T-helper 1 cell treated with Interleukin-12 subunit alpha and Interleukin-12 subunit beta and Interleukin-4 antibody, amounts not matched to agents 30 μg/mL and 1 μg/mL, for 36 hours (primary cell): Measurements from ENCODE around the gene EPO.
"Not testable (repeated sequence)": the region's sequence is repeated elsewhere in the genome, so short reads cannot be mapped to it uniquely, and the experiment has no call there.

Experiments
- H3K27ac Mint-ChIP-seq: one replicate; pipeline ENCODE4 v1.8.0; 2021; ENCODE audit warnings: mild to moderate bottlenecking, mixed read lengths
- H3K27me3 Mint-ChIP-seq: one replicate; pipeline ENCODE4 v1.8.0; 2021; ENCODE audit warnings: low read depth, mixed read lengths
- H3K36me3 Mint-ChIP-seq: one replicate; pipeline ENCODE4 v1.8.0; 2021; ENCODE audit warnings: low read depth, mixed read lengths
- H3K4me1 Mint-ChIP-seq: one replicate; pipeline ENCODE4 v1.8.0; 2021; ENCODE audit warnings: low read depth, mixed read lengths
- H3K4me3 Mint-ChIP-seq: one replicate; pipeline ENCODE4 v1.8.0; 2021; ENCODE audit warnings: mild to moderate bottlenecking, moderate library complexity, mixed read lengths
- H3K9me3 Mint-ChIP-seq: one replicate; pipeline ENCODE4 v1.8.0; 2021; ENCODE audit warnings: mixed read lengths

Gene EPO

DNA sequence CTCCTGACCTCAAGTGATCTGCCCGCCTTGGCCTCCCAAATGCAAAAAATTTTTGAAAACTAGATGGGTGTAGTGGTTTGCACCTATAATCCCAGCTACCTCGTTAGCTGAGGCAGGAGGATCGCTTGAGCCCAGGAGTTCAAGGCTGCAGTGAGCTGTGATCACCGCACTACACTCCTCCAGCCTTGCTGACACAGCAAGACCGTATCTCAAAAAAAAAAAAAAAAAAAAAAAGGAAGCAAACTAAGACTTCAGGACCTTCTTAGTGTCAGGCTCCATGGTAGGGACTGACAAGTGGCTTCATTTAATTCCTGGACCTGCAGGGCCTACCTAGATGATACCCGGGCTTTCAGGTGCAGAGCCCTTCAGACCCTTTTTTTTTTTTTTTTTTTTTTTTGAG, 11.9 kb upstream of the EPO start:
- no peak overlapping the region for H3K27ac Mint-ChIP-seq
- no peak overlapping the region for H3K4me3 Mint-ChIP-seq
- peaks cover 7% of the 10 kb centered on the region for H3K4me1 Mint-ChIP-seq
- peaks cover 7% of the 10 kb centered on the region for H3K36me3 Mint-ChIP-seq
- peaks cover 4% of the 10 kb centered on the region for H3K27me3 Mint-ChIP-seq
- H3K9me3 Mint-ChIP-seq: no peaks in the 10 kb centered on the region

DNA sequence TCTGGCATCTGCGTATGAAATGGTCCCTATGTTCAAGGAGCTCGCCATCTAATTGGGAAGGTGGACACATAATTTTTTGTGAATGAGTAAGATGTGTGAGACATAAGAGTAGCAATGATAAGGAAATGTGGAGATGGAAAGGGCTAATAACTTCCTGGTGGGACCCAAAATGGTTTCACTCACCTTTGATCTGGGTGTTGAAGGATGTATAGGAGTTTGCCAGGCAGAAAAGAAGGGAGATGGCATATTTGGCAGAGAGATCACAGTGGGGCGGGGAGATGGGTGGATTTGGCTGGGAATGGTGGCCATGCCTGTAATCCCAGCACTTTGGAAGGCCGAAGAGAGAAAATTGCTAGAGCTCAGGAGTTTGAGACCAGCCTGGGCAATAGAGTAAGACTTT, 9.8 kb upstream of the EPO start:
- peaks cover 4% of the 10 kb centered on the region for H3K27me3 Mint-ChIP-seq
- H3K36me3 Mint-ChIP-seq: peaks cover 7% of the 10 kb centered on the region
- peaks cover 7% of the 10 kb centered on the region for H3K4me1 Mint-ChIP-seq
- no peaks in the 10 kb centered on the region for H3K9me3 Mint-ChIP-seq
- H3K27ac Mint-ChIP-seq: no peak overlapping the region
- H3K4me3 Mint-ChIP-seq: no peak overlapping the region

DNA sequence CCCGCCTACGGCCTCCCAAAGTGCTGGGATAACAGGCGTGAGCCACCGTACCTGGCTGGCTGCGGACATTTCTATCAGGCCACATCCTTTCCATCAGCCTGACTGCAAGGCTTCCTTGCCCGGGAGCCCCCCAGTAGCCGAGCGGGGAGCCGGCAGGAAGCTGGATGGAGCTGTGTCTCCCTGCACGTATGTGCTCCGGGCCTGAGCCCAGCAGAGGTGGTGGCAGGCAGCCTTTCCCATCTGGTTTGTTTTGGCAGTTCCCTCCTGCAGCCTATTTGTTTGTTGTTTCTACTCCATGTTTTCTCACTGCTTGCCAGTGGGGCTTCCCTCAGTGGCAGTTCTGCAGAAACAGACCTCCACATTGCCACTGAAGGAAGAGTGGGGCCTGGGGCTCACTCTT, 8.9 kb upstream of the EPO start:
- Mint-ChIP-seq H3K27ac (no peak overlapping the region), H3K4me3 (no peak overlapping the region), H3K36me3 (peaks cover 5% of the 10 kb centered on the region), H3K9me3 (no peaks in the 10 kb centered on the region), H3K27me3 (peaks cover 4% of the 10 kb centered on the region), H3K4me1 (peaks cover 7% of the 10 kb centered on the region)

DNA sequence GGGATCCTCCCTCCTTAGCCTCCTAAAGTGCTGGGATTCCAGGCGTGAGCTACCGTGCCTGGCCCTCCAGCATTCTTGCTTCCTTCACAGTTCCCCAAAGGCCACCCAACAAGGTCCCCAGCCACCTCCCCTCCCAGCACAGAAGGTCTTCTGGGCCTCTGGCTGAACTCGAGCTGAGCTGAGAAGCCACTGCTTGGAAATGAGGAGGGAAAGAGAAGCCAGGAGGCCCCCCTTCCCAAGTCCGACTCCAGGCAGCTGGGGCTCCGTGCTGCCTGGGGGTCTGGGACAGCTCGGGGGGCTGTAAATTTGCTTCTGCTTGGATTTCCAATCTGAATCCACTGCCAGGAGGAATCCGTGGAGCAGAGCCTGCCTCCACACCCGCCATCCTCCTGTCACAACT, 5.5 kb upstream of the EPO start:
- Mint-ChIP-seq H3K27ac (no peak overlapping the region), H3K4me3 (no peak overlapping the region), H3K27me3 (peaks cover 24% of the 10 kb centered on the region), H3K4me1 (no peaks in the 10 kb centered on the region), H3K9me3 (peaks cover 6% of the 10 kb centered on the region), H3K36me3 (no peaks in the 10 kb centered on the region)

DNA sequence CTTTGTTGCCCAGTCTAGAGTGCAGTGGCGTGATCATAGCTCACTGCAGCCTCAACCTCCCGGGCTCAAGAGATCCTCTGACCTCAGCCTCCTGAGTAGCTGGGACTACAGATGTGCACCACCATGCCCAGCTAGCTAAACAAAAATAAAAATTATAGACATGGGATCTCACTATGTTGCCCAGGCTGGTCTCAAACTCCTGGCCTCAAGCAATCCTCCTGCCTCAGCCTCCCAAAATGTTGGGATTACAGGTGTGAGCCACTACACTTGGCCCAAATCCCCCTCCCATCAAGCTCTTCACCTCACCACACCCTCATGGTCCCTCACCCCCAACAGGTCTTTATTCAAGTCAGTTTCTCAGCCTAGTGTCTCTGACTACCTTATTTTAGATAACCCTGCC, 3.2 kb upstream of the EPO start:
- H3K36me3 Mint-ChIP-seq, H3K4me3 Mint-ChIP-seq, H3K4me1 Mint-ChIP-seq, H3K9me3 Mint-ChIP-seq, H3K27ac Mint-ChIP-seq: not testable (repeated sequence)
- H3K27me3 Mint-ChIP-seq: peaks cover 42% of the 10 kb centered on the region

DNA sequence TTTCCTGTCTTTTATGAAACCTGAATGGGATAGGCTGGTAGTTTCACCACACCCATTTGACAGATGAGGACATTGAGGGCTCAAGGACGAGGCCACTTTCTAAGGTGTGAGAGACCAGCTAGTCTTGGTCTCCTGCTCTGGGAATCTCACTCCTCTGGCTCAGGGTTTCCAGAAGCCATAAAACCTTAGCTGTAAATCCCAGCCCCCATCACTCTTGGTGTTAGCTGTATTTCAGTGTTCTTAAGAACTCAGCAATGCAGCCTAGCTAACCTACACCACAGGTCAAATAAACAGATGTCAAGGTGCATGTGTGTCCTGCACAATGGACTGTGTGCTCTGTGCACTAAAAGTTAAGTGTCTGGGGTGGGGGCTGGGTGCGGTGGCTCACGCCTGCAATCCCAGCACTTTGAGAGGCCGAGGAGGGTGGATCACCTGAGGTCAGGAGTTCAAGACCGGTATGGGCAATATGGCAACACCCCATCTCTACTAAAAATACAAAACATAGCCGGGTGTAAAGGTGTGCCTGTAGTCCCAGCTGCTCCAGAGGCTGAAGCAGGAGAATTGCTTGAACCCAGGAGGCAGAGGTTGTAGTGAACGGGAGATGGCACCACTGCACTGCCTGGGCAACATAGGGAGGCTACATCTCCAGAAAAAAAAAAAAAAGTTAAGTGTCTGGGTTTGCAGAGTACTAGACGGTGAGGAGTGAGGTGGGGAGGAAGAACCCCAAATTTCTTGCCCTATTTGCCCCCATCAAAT, 567 bp upstream of the EPO start:
- no peak overlapping the region for H3K4me3 Mint-ChIP-seq
- no peaks in the 10 kb centered on the region for H3K36me3 Mint-ChIP-seq
- H3K4me1 Mint-ChIP-seq: no peaks in the 10 kb centered on the region
- peaks cover 6% of the 10 kb centered on the region for H3K9me3 Mint-ChIP-seq
- no peak overlapping the region for H3K27ac Mint-ChIP-seq
- peaks cover 58% of the 10 kb centered on the region for H3K27me3 Mint-ChIP-seq

DNA sequence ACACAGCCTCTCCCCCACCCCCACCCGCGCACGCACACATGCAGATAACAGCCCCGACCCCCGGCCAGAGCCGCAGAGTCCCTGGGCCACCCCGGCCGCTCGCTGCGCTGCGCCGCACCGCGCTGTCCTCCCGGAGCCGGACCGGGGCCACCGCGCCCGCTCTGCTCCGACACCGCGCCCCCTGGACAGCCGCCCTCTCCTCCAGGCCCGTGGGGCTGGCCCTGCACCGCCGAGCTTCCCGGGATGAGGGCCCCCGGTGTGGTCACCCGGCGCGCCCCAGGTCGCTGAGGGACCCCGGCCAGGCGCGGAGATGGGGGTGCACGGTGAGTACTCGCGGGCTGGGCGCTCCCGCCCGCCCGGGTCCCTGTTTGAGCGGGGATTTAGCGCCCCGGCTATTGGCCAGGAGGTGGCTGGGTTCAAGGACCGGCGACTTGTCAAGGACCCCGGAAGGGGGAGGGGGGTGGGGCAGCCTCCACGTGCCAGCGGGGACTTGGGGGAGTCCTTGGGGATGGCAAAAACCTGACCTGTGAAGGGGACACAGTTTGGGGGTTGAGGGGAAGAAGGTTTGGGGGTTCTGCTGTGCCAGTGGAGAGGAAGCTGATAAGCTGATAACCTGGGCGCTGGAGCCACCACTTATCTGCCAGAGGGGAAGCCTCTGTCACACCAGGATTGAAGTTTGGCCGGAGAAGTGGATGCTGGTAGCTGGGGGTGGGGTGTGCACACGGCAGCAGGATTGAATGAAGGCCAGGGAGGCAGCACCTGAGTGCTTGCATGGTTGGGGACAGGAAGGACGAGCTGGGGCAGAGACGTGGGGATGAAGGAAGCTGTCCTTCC, 620 bp downstream of the EPO start:
- Mint-ChIP-seq H3K9me3 (peaks cover 6% of the 10 kb centered on the region), H3K36me3 (no peaks in the 10 kb centered on the region), H3K4me1 (peaks cover 3% of the 10 kb centered on the region), H3K27ac (no peak overlapping the region), H3K27me3 (peaks cover 62% of the 10 kb centered on the region), H3K4me3 (no peak overlapping the region)

DNA sequence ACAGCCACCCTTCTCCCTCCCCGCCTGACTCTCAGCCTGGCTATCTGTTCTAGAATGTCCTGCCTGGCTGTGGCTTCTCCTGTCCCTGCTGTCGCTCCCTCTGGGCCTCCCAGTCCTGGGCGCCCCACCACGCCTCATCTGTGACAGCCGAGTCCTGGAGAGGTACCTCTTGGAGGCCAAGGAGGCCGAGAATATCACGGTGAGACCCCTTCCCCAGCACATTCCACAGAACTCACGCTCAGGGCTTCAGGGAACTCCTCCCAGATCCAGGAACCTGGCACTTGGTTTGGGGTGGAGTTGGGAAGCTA, 1.2 kb downstream of the EPO start:
- H3K36me3 Mint-ChIP-seq: no peaks in the 10 kb centered on the region
- H3K27ac Mint-ChIP-seq: no peak overlapping the region
- no peak overlapping the region for H3K4me3 Mint-ChIP-seq
- peaks cover 62% of the 10 kb centered on the region for H3K27me3 Mint-ChIP-seq
- peaks cover 6% of the 10 kb centered on the region for H3K9me3 Mint-ChIP-seq
- H3K4me1 Mint-ChIP-seq: peaks cover 3% of the 10 kb centered on the region

DNA sequence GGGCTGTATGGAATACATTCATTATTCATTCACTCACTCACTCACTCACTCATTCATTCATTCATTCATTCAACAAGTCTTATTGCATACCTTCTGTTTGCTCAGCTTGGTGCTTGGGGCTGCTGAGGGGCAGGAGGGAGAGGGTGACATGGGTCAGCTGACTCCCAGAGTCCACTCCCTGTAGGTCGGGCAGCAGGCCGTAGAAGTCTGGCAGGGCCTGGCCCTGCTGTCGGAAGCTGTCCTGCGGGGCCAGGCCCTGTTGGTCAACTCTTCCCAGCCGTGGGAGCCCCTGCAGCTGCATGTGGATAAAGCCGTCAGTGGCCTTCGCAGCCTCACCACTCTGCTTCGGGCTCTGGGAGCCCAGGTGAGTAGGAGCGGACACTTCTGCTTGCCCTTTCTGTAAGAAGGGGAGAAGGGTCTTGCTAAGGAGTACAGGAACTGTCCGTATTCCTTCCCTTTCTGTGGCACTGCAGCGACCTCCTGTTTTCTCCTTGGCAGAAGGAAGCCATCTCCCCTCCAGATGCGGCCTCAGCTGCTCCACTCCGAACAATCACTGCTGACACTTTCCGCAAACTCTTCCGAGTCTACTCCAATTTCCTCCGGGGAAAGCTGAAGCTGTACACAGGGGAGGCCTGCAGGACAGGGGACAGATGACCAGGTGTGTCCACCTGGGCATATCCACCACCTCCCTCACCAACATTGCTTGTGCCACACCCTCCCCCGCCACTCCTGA, 2.4 kb downstream of the EPO start:
- Mint-ChIP-seq H3K36me3 (no peaks in the 10 kb centered on the region), H3K4me1 (peaks cover 3% of the 10 kb centered on the region), H3K9me3 (peaks cover 6% of the 10 kb centered on the region), H3K4me3 (no peak overlapping the region), H3K27me3 (peaks cover 67% of the 10 kb centered on the region), H3K27ac (no peak overlapping the region)

DNA sequence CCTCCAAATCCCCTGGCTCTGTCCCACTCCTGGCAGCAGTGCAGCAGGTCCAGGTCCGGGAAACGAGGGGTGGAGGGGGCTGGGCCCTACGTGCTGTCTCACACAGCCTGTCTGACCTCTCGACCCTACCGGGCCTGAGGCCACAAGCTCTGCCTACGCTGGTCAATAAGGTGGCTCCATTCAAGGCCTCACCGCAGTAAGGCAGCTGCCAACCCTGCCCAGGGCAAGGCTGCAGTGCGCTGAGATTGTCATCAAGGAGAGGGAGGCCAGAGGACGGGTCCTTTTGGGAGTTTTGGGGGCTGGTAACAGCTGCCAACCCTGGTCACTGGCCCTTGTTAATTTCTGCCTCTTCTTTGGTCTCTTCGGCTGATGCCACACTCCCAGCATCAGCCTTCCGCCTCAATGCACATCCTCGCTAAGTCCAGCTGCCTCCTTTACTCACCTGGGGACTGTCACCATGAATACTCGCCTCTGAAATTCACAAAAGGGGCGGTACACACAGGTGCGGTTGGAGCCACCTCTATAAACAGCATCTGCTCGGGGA, 3.5 kb downstream of the EPO start:
- H3K27ac Mint-ChIP-seq: no peak overlapping the region
- no peaks in the 10 kb centered on the region for H3K36me3 Mint-ChIP-seq
- H3K9me3 Mint-ChIP-seq: no peaks in the 10 kb centered on the region
- peaks cover 3% of the 10 kb centered on the region for H3K4me1 Mint-ChIP-seq
- H3K4me3 Mint-ChIP-seq: no peak overlapping the region
- H3K27me3 Mint-ChIP-seq: peaks cover 61% of the 10 kb centered on the region

DNA sequence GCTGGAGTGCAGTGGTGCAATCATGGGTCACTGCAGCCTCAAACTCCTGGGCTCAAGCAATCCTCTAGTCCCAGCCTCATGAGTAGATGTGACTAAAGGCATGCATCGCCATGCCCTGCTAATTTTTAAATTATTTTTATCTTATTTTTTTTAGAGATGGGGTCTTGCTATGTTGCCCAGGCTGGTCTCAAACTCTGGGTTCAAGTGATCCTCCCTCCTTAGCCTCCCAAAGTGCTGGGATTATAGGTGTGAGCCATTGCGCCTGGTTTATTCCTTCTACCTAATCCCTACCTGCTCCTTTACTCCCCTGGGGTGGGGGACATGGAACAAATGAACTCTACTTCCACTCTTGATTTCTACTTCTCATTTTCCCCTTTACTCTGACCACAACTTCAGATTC, 4.1 kb downstream of the EPO start:
- H3K36me3 Mint-ChIP-seq, H3K4me1 Mint-ChIP-seq, H3K9me3 Mint-ChIP-seq, H3K27ac Mint-ChIP-seq, H3K4me3 Mint-ChIP-seq: not testable (repeated sequence)
- H3K27me3 Mint-ChIP-seq: peaks cover 55% of the 10 kb centered on the region

DNA sequence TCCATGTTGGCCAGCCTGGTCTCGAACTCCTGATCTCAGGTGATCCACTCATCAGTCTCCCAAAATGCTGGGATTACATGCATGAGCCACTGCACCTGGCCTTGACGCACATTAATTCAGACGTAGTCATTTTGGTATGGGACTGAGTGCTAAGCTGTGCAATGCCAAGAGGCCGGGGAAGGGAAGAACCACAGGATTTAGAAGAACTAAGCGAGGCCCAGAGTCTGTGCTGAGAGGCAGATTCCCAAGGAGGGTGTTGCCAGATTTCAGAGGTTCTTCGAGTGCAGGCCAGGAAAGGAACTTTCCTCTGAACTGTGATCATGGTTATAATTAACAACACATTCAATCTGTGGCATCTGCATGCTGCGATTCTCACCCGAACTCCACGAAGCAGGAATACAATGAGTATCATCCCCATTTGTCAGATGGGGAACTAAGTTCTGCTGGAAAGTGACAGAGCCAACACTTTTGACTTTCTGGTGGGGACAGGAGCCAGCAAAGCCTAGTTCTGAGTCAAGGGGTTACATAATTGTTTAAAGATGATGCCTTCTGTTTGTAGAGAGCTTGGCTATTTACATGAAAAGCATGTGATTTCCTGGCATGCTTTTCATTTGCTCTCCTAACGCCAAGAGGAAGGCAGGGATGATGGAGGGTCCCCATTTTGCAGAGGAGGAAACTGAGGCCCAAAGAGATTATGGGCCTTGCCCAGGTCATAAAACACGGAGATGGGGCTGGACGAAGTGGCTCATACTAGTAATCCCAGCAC, 6.9 kb downstream of the EPO start:
- Mint-ChIP-seq H3K4me3 (no peak overlapping the region), H3K4me1 (peaks cover 3% of the 10 kb centered on the region), H3K9me3 (no peaks in the 10 kb centered on the region), H3K27ac (no peak overlapping the region), H3K36me3 (no peaks in the 10 kb centered on the region), H3K27me3 (peaks cover 32% of the 10 kb centered on the region)

DNA sequence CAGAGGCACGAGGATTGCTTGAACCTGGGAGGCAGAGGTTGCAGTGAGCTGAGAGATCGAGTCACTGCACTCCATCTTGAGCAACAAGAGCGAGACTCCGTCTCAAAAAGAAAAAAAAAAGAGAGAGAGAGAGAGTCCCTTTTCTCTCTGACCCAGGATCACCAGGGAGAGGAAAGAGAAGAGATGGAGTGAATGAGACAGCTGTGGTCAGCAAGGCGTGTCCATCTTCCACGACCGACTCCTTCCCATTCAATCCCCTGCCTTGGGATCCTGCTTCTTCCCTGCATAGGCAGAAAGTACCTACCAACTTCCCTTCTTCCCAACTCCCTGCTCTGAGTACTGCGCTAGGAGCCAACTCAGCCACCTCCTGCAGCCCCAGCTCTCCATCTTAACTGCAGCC, 7.9 kb downstream of the EPO start:
- H3K36me3 Mint-ChIP-seq: no peaks in the 10 kb centered on the region

DNA sequence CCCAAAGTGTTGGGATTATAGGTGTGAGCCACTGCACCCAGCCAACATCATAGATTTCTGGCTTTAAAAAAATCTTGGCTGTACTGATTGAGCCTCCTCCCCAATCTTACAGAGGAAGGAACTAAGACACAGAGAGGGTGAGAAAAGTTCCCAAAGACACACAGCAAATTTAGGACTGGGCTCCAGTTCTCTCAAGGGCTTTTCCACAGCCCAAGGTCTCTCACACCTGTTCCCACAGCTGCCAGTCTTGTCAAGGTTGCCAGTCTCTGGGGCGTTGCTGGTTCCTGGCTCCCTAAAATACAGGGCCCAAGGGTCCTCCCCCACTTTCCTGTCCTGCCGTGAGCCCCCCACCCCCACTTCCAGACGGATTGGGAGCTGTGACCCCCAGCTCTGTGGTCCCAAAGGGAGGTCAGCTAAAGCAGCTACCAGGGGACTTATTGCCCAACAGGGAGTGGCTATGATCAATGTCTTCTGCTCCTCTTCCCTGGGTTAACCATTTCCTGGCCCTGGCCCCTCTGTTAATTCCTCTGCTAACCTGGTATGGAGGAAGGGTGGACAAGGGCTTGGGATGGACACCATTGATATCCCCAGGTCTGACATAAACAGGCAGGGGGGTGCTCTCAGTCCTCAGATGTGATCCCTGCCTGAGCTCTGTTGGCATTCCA, 10.0 kb downstream of the EPO start:
- Mint-ChIP-seq H3K4me3 (no peak overlapping the region), H3K36me3 (no peaks in the 10 kb centered on the region), H3K27me3 (peaks cover 18% of the 10 kb centered on the region), H3K4me1 (peaks cover 4% of the 10 kb centered on the region), H3K9me3 (no peaks in the 10 kb centered on the region), H3K27ac (no peak overlapping the region)

More for the DNA sequence above, 7.9 kb downstream of the EPO start:
- peaks cover 3% of the 10 kb centered on the region for H3K4me1 Mint-ChIP-seq
- H3K27ac Mint-ChIP-seq: no peak overlapping the region
- H3K4me3 Mint-ChIP-seq: no peak overlapping the region
- H3K27me3 Mint-ChIP-seq: peaks cover 24% of the 10 kb centered on the region
- no peaks in the 10 kb centered on the region for H3K9me3 Mint-ChIP-seq
